NCI-H2081 (cell line): Measurements from ENCODE around the gene ENPP5.
"Not testable (repeated sequence)": the region's sequence is repeated elsewhere in the genome, so short reads cannot be mapped to it uniquely, and the experiment has no call there.

Experiments
- DNase-seq, 2 experiments: peaks; one replicate each; lab custom pipeline; 2025; lab: John Stamatoyannopoulos, UW

The ENPP5 gene

DNA sequence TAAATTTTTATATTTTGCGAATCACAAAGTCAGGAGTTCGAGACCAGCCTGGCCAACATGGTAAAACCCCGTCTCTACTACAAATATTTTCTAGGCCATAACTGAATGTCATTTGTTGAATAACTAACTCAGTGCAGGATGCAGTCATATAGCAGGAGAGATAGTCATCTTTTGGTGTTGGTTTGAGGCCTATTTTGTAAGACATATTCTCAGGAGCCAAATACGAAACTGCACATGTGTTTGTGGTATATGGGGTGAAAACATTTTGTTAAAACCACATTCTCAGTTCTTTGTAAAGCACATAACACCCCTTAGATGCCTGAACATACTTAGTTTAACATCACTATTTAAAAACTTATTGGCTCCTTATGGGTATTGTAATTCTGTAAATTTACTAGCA is 4.7 kb upstream of the ENPP5 start:
- DNase-seq: no peak

DNA sequence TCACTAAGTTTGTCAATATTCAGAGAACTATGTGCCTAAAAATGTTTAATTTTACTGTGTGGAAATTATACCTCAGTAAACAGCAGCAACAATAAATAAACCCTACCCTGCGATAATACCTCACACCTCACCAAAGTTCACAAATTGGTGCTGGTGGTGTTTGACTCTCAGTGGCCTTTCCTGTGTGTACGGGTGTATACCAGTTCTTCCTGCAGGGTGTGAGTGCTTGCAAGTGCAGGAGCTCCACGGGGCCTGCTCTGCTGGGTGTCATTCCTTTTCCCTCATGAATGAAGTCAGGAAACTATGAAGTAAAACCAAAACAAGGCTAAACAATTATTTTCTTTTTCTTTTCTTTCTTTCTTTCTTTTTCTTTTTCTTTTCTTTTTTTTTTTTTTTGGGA is 4.1 kb upstream of the ENPP5 start:
- DNase-seq: no peak

- DNase-seq: no peak
Observed at GRCh38 chr6:46172176-46172575, 1.4 kb upstream of the ENPP5 start.

DNA sequence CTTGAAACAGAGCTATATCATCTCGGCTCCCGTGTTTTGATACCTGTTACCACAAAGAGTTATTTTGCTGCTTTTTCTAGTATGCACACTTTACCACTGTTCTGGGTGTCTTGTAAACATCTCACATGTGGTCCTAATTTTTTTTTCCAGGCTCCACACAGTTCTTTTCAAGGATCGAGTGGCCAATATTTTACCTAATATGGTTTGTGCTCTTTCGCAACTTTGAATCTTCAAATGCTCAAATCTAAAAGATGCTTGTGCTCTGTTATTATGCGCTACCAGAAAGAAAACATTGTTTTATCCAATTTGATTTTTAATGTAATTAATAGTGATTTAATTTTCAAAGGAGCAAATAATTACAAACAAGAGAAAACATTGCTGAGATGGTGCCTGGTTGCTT is 10.7 kb downstream of the ENPP5 start:
- DNase-seq: no peak

- no peak for DNase-seq
Observed at GRCh38 chr6:46159229-46159628, 11.6 kb downstream of the ENPP5 start.

DNA sequence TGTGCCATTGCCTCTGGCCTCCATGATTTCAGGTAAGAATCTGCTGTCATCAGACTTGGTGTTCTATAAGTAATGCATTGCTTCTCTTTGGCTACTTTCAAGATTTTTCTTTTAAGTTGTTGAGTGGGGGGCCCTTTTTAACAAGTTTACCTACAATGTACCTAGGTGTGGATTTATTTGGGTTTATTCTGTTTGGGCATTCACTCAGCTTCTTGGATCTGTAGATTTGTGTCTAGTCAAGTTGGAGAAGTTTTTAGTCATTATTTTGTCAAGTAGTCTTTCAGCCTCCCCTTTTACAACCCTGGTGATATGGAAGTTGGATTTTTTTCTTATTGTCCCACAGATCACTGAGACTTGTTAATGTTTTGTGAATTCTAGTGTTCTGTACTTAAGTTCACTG is 14.1 kb downstream of the ENPP5 start:
- DNase-seq: no peak

DNA sequence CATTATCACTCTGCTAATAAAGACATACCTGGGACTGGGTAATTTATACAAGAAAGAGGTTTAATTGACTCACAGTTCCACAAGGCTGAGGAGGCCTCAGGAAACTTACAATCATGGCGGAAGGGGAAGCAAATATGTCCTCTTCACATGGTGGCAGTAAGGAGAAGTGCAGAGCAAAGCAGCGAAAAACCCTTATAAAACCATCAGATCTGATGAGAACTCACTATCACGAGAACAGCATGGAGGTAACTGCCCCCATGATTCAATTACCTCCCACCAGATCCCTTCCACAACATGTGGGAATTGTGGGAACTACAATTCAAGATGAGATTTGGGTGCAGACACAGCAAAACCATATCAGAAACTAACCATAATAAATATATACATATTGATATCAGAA is 21.7 kb downstream of the ENPP5 start:
- not testable (repeated sequence) for DNase-seq

- DNase-seq: no peak
Observed at GRCh38 chr6:46144270-46144669, 26.5 kb downstream of the ENPP5 start.

- DNase-seq: peak in 1 of 2 experiments; percentile 41
Observed at GRCh38 chr6:46138281-46138680, 32.5 kb downstream of the ENPP5 start.

- DNase-seq: no peak
Observed at GRCh38 chr6:46137387-46137786, 33.4 kb downstream of the ENPP5 start.

- no peak for DNase-seq
Observed at GRCh38 chr6:46136831-46137230, 33.9 kb downstream of the ENPP5 start.

- DNase-seq: no peak
Observed at GRCh38 chr6:46135176-46135575, 35.6 kb downstream of the ENPP5 start.

GRCh38 chr6:46134216-46134615 is 36.6 kb downstream of the ENPP5 start:
- no peak for DNase-seq

DNA sequence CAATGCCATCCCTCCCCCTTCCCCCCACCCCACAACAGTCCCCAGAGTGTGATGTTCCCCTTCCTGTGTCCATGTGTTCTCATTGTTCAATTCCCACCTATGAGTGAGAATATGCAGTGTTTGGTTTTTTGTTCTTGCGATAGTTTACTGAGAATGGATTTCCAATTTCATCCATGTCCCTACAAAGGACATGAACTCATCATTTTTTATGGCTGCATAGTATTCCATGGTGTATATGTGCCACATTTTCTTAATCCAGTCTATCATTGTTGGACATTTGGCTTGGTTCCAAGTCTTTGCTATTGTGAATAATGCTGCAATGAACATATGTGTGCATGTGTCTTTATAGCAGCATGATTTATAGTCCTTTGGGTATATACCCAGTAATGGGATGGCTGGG is 39.5 kb downstream of the ENPP5 start:
- not testable (repeated sequence) for DNase-seq

DNA sequence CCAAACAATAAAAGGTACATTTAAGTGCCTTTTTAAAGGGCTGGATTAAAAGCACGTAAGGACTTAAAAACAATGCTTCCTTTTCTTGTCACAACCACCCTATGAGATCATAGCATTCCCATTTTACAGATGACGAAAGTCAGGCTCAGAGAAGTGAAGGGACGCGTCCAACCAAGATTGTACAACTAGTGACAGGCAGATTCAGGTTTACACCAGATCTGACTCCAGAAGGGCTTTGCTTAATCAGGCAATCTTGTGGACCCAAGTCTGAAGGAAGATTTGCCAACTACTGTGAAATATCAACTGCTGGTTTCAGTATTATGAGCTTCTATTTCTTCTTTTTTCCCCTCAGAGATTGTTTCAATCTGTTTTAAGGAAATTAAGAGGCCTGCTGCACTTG is 40.1 kb downstream of the ENPP5 start:
- DNase-seq: no peak

GRCh38 chr6:46129629-46130511 is 40.9 kb downstream of the ENPP5 start, which contains the start of gene ENPP4:
ENPP4 (plus strand) TSS chr6:46129989; CDS start chr6:46139584, 9,595 bp downstream.
- DNase-seq: peak; percentile 87 to 97

DNA sequence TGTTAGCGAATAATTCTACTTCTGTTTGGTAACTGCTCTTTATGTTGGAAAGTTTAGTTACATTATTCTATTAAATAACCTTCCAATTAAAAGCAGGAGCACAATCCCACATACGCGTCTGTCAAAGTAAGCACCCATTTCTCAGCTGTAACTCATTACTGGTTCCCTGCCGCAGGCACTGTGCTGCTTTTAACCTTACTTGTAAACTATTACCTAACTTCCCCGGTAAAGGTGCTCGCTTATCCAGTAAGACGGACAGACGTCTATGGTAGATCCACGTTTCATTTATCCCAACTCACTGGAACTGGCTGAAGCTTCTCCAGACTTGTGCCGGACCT is 41.5 kb downstream of the ENPP5 start:
- peak in 1 of 2 experiments; percentile 20 for DNase-seq

GRCh38 chr6:46128476-46128875 is 42.3 kb downstream of the ENPP5 start:
- DNase-seq: no peak

GRCh38 chr6:46119679-46120078 is 51.1 kb downstream of the ENPP5 start:
- DNase-seq: not testable (repeated sequence)

DNA sequence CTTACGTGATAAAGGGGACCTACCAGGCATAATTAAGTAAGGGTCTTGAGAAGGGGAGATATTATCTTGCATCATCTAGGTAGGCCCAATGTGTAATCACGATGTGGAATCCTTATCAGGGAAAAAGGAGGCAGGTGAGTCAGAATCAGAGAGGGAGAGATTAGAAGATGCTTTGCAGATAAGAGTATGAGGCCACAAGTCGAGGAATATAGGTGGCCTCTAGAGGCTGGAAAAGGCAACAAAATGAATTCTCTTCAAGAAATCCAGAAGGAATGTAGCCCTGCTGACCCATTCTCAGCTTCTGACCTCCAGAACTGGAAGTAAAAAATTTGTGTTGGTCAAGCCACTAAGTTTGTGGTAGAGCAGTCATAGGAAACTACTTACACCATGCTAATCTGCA is 51.9 kb downstream of the ENPP5 start:
- DNase-seq: no peak

DNA sequence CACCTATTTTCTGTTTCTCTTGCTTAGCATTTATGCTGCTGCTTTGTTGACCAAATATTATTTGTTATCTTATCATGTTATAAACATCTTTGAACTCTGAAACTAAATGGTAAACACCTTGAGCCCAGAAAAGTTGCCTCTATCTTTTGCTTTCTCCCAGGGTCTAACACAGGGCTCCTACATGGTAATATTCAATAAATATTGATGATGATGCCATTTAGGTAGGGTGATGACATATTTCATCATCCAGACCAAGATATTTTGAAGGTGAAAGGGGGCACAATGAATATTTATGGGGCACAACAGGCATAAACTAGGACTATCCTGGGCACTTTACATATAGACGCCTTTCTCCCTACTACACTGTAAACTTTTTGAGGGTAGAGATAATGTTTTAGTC is 52.6 kb downstream of the ENPP5 start:
- DNase-seq: no peak

DNA sequence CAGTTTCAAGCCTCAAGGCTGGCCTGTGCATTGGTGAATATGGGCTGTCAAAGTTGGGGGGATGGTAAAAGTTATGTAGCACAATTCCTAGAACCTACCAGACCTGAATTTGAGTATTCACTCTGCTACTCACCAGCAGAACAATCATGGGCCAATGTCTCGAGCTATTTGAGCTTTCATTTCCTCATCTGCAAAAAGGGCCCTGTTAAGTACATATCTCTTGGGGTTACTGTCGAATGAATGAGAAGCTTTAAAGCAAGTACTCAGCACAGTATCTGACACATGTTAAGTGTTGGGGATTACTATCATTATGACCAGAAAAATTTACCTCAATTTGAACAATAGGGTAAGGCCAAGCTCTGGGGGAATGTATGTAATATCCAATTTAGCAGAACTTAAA is 54.5 kb downstream of the ENPP5 start:
- DNase-seq: no peak

GRCh38 chr6:46115634-46116033 is 55.1 kb downstream of the ENPP5 start:
- no peak for DNase-seq

DNA sequence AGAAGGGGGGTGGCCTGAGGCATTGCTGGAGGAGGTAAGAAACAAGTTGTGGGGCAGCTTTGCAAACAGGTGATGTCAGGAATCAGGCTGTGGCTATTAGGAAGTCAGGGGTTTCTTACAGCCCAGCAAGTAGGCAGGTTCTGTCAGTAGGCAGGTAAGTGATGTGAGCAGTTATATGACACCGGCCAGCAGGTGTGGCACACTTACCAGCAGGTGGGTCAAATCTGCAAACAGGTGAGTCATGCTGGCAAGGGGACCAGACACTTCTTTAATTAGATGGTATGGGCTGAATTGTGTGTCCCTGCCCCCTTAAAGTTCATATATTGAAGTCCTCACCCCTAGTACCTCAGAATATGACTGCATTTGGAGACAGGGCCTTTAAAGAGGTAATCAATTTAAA is 57.4 kb downstream of the ENPP5 start:
- DNase-seq: peak; percentile 5 to 73
